Measurements from ENCODE around the gene LAMC3. TPM values are rescaled to one million over a fixed set of nuclear protein-coding genes. Genes with fewer than 3 reads are reported as not detected.

LAMC3 gene
- total RNA-seq, 2 experiments from 2014 or later, result 0.69 to 0.98 TPM

DNA sequence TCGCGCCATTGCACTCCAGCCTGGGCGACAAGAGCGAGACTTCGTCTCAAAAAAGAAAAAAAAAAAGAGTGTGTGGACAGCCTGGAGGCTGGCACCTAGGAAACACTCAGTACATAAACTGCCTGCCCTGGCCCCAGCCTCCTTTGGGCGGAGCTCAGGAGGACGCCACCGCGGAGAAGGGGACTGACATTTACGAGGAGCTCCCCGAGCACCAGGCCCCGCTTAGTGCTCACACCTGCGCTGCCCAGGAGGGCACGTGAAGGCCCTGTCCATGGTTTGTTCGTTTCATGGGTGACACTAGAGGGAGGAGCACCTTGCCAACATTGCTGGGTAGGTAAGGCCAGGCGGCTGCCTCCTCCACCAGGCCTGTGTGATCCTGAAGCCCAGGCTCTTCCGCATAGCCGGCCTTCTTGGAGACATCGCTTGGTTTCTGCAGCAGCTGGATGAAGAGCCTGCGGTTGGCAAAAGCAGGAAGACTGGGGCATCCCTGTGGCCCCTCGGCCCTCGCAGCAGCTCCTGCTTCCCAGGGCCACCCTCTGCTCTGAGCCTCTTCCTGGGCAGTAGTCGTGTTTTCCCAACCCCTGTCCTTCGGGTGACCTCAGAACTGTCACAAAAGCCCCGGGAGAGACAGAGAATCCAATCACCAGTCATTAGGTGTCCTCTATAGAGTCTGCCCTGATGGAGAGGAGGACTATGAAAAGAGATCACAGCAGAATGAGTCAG lies 26.2 kb upstream of the LAMC3 start:
- no peak for DNase-seq
- H3K4me3 Mint-ChIP-seq, result no peak overlapping the region
- H3K36me3 Mint-ChIP-seq (ENCODE audit: low read depth), result no peaks in the 10 kb centered on the region
- H3K27me3 Mint-ChIP-seq (ENCODE audit: low read depth), result no peaks in the 10 kb centered on the region
- no peaks in the 10 kb centered on the region for H3K4me1 Mint-ChIP-seq (ENCODE audit: low read depth)
- no peak overlapping the region for H3K27ac Mint-ChIP-seq
- H3K9me3 Mint-ChIP-seq, result no peaks in the 10 kb centered on the region
- CTCF ChIA-PET, result no interaction called here
- intact Hi-C loops (cut with micrococcal nuclease), result no loop called here

- Mint-ChIP-seq H3K36me3 (ENCODE audit: low read depth) (no peaks in the 10 kb centered on the region), H3K4me3 (no peak overlapping the region), H3K27ac (no peak overlapping the region), H3K27me3 (ENCODE audit: low read depth) (no peaks in the 10 kb centered on the region), H3K9me3 (no peaks in the 10 kb centered on the region), H3K4me1 (ENCODE audit: low read depth) (no peaks in the 10 kb centered on the region)
- CTCF ChIA-PET, result no interaction called here
- intact Hi-C loops (cut with micrococcal nuclease), result no loop called here
- no peak for DNase-seq
Measured at GRCh38 chr9:130983359-130983670, 25.7 kb upstream of the LAMC3 start.

- no peak for DNase-seq
- Mint-ChIP-seq H3K4me3 (no peak overlapping the region), H3K9me3 (no peaks in the 10 kb centered on the region), H3K27ac (no peak overlapping the region), H3K4me1 (ENCODE audit: low read depth) (no peaks in the 10 kb centered on the region), H3K27me3 (ENCODE audit: low read depth) (no peaks in the 10 kb centered on the region), H3K36me3 (ENCODE audit: low read depth) (no peaks in the 10 kb centered on the region)
- intact Hi-C loops (cut with micrococcal nuclease), result no loop called here
- CTCF ChIA-PET, result no interaction called here
Measured at GRCh38 chr9:130983970-130984369, 25.0 kb upstream of the LAMC3 start.

DNA sequence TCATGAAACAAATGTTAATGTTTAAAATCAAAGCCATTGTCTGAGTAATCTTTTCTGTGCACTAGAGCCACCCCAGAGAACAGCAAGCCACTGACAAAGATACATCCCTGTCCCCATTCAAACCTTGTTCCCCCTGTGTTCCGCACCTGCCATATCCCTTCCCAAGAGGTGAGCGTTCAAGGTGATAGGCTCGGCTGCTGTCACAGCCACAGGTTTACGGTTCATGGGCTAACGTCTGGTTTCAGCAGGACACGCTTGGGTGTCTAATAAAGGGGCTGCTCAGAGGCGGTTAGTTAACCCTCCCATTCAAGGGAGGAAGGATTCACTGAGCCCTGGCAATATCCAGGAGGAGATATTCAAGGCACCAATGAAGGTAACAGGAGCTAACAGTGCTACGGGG lies 24.5 kb upstream of the LAMC3 start:
- Mint-ChIP-seq H3K36me3 (ENCODE audit: low read depth) (no peaks in the 10 kb centered on the region), H3K4me3 (no peak overlapping the region), H3K9me3 (no peaks in the 10 kb centered on the region), H3K27me3 (ENCODE audit: low read depth) (no peaks in the 10 kb centered on the region), H3K27ac (no peak overlapping the region), H3K4me1 (ENCODE audit: low read depth) (no peaks in the 10 kb centered on the region)
- no peak for DNase-seq
- intact Hi-C loops (cut with micrococcal nuclease), result no loop called here
- CTCF ChIA-PET, result no interaction called here

DNA sequence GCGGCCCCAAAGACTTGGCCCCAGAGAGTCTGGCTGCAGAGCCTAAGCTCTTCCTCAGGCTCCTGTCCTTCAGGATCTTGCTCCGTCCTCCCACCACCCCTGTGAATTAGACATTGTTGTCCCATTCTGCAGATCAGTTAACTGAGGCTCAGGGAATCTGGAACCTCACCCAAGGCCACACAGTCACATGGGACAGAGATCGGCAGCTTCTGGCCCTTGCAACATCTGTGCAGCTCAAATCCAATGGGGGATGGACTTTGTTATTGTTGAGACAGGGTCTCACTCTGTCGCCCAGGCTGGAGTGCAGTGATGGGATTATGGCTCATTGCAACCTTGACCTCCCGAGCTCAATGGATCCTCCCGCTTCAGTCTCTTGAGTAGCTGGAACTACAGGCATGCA lies 23.9 kb upstream of the LAMC3 start:
- Mint-ChIP-seq H3K36me3 (ENCODE audit: low read depth) (no peaks in the 10 kb centered on the region), H3K9me3 (no peaks in the 10 kb centered on the region), H3K4me1 (ENCODE audit: low read depth) (no peaks in the 10 kb centered on the region), H3K4me3 (no peak overlapping the region), H3K27me3 (ENCODE audit: low read depth) (no peaks in the 10 kb centered on the region), H3K27ac (no peak overlapping the region)
- CTCF ChIA-PET, result no interaction called here
- intact Hi-C loops (cut with micrococcal nuclease), result no loop called here
- no peak for DNase-seq

- no peak for DNase-seq
- CTCF ChIA-PET, result no interaction called here
- intact Hi-C loops (cut with micrococcal nuclease), result no loop called here
Measured at GRCh38 chr9:130985606-130986162, 23.3 kb upstream of the LAMC3 start.

GRCh38 chr9:130986356-130986965 lies 22.5 kb upstream of the LAMC3 start:
- DNase-seq, result no peak
- intact Hi-C loops (cut with micrococcal nuclease), result no loop called here
- Mint-ChIP-seq H3K4me1 (ENCODE audit: low read depth) (no peaks in the 10 kb centered on the region), H3K36me3 (ENCODE audit: low read depth) (no peaks in the 10 kb centered on the region), H3K4me3 (no peak overlapping the region), H3K9me3 (no peaks in the 10 kb centered on the region), H3K27me3 (ENCODE audit: low read depth) (no peaks in the 10 kb centered on the region), H3K27ac (no peak overlapping the region)
- CTCF ChIA-PET, result no interaction called here

More at GRCh38 chr9:130985606-130986162, 23.3 kb upstream of the LAMC3 start:
- no peak overlapping the region for H3K27ac Mint-ChIP-seq
- no peaks in the 10 kb centered on the region for H3K9me3 Mint-ChIP-seq
- H3K4me1 Mint-ChIP-seq (ENCODE audit: low read depth), result no peaks in the 10 kb centered on the region
- no peaks in the 10 kb centered on the region for H3K27me3 Mint-ChIP-seq (ENCODE audit: low read depth)
- no peak overlapping the region for H3K4me3 Mint-ChIP-seq
- H3K36me3 Mint-ChIP-seq (ENCODE audit: low read depth), result no peaks in the 10 kb centered on the region

GRCh38 chr9:130987054-130987453 lies 21.9 kb upstream of the LAMC3 start:
- Mint-ChIP-seq H3K36me3 (ENCODE audit: low read depth) (no peaks in the 10 kb centered on the region), H3K27me3 (ENCODE audit: low read depth) (no peaks in the 10 kb centered on the region), H3K4me1 (ENCODE audit: low read depth) (no peaks in the 10 kb centered on the region), H3K27ac (no peak overlapping the region), H3K9me3 (no peaks in the 10 kb centered on the region), H3K4me3 (no peak overlapping the region)
- CTCF ChIA-PET, result interaction anchor here (0.5 to 0.8 kb wide), 2 partner anchors 11 to 272 kb away, joined by 3 read pairs; no protein-coding TSS in a partner anchor
- no peak for DNase-seq
- intact Hi-C loops (cut with micrococcal nuclease), result no loop called here

- DNase-seq, result no peak
- H3K4me1 Mint-ChIP-seq (ENCODE audit: low read depth), result no peaks in the 10 kb centered on the region
- no peak overlapping the region for H3K27ac Mint-ChIP-seq
- no peak overlapping the region for H3K4me3 Mint-ChIP-seq
- CTCF ChIA-PET, result interaction anchor here (0.6 to 0.8 kb wide), 2 partner anchors 10 to 386 kb away, joined by 3 read pairs; no protein-coding TSS in a partner anchor
- intact Hi-C loops (cut with micrococcal nuclease), result no loop called here
- no peaks in the 10 kb centered on the region for H3K36me3 Mint-ChIP-seq (ENCODE audit: low read depth)
- no peaks in the 10 kb centered on the region for H3K9me3 Mint-ChIP-seq
- H3K27me3 Mint-ChIP-seq (ENCODE audit: low read depth), result no peaks in the 10 kb centered on the region
Measured at GRCh38 chr9:130987738-130988399, 21.1 kb upstream of the LAMC3 start.

GRCh38 chr9:130988400-130988747 lies 20.6 kb upstream of the LAMC3 start:
- Mint-ChIP-seq H3K4me1 (ENCODE audit: low read depth) (no peaks in the 10 kb centered on the region), H3K4me3 (no peak overlapping the region), H3K9me3 (no peaks in the 10 kb centered on the region), H3K36me3 (ENCODE audit: low read depth) (no peaks in the 10 kb centered on the region), H3K27me3 (ENCODE audit: low read depth) (no peaks in the 10 kb centered on the region), H3K27ac (no peak overlapping the region)
- CTCF ChIA-PET, result interaction anchor here (0.6 kb wide), 1 partner anchor 385 kb away, joined by 3 read pairs; no protein-coding TSS in a partner anchor
- no peak for DNase-seq
- intact Hi-C loops (cut with micrococcal nuclease), result no loop called here

- no peaks in the 10 kb centered on the region for H3K4me1 Mint-ChIP-seq (ENCODE audit: low read depth)
- H3K27ac Mint-ChIP-seq, result no peak overlapping the region
- no peak overlapping the region for H3K4me3 Mint-ChIP-seq
- no peaks in the 10 kb centered on the region for H3K36me3 Mint-ChIP-seq (ENCODE audit: low read depth)
- no peaks in the 10 kb centered on the region for H3K9me3 Mint-ChIP-seq
- intact Hi-C loops (cut with micrococcal nuclease), result no loop called here
- CTCF ChIA-PET, result interaction anchor here (0.6 kb wide), 1 partner anchor 385 kb away, joined by 3 read pairs; no protein-coding TSS in a partner anchor
- H3K27me3 Mint-ChIP-seq (ENCODE audit: low read depth), result no peaks in the 10 kb centered on the region
- no peak for DNase-seq
Measured at GRCh38 chr9:130988905-130989304, 20.1 kb upstream of the LAMC3 start.

- H3K27ac Mint-ChIP-seq, result no peak overlapping the region
- no peak overlapping the region for H3K4me3 Mint-ChIP-seq
- intact Hi-C loops (cut with micrococcal nuclease), result no loop called here
- no peak for DNase-seq
- no peaks in the 10 kb centered on the region for H3K27me3 Mint-ChIP-seq (ENCODE audit: low read depth)
- CTCF ChIA-PET, result no interaction called here
- H3K4me1 Mint-ChIP-seq (ENCODE audit: low read depth), result no peaks in the 10 kb centered on the region
- no peaks in the 10 kb centered on the region for H3K36me3 Mint-ChIP-seq (ENCODE audit: low read depth)
- no peaks in the 10 kb centered on the region for H3K9me3 Mint-ChIP-seq
Measured at GRCh38 chr9:130989391-130989790, 19.6 kb upstream of the LAMC3 start.

DNA sequence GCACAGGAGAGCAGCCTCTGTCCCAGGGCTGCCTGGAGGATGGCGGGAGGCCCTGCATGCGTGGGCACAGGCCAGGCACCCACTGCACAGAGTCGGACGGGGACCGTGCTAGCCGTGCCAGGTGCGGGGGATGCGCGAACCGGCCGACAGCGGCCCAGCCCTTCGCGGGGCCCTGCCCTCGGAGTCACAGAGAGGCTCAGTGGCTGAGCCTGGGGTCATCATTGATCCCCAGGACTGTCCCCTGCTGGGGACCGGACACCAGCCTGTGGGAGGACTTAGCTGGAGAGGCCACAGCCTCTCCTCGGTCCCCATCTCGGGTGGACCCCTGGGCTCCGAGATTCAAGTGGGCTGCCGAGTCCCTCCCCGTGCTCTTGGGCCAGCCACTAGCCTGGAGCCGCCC lies 19.1 kb upstream of the LAMC3 start:
- no peaks in the 10 kb centered on the region for H3K4me1 Mint-ChIP-seq (ENCODE audit: low read depth)
- intact Hi-C loops (cut with micrococcal nuclease), result no loop called here

More for the DNA sequence above, 19.1 kb upstream of the LAMC3 start:
- Mint-ChIP-seq H3K9me3 (no peaks in the 10 kb centered on the region), H3K36me3 (ENCODE audit: low read depth) (no peaks in the 10 kb centered on the region), H3K27me3 (ENCODE audit: low read depth) (no peaks in the 10 kb centered on the region), H3K4me3 (no peak overlapping the region), H3K27ac (no peak overlapping the region)
- DNase-seq, result no peak
- CTCF ChIA-PET, result no interaction called here
